ENCODE results near the gene USP10.

- TF ChIP-seq POLR2AphosphoS5 (IDR thresholded peaks at IDR 0.05) (peak in 2 of 3 donors; percentile 25 to 34), CTCF (IDR thresholded peaks at IDR 0.05) (no peak), POLR2A (IDR thresholded peaks at IDR 0.05) (no peak)
Observed at GRCh38 chr16:84822990-84823389, 123.2 kb downstream of the USP10 start.

All from transverse colon (tissue), 4 donors.